Suprapubic skin (tissue), 4 donors: ENCODE data around the gene PCA3. TPM values are rescaled to one million over a fixed set of nuclear protein-coding genes. Genes with fewer than 3 reads are reported as not detected.
A peak's percentile ranks its signal among the peaks of the same experiment; 100 is the strongest.

Source experiments
- DNase-seq, 2 donors: peaks; one replicate each; pipeline ENCODE4 v3.0.0-alpha.2; 2019; ENCODE audit warnings: low spot score in 2 of 2
- H3K27ac ChIP-seq: fragments of 200-600 bp; sonication (generic); one replicate; pipeline ENCODE4 v1.5.1; 2019
- H3K27me3 ChIP-seq: fragments of 200-600 bp; sonication (generic); one replicate; pipeline ENCODE4 v1.5.1; 2019
- H3K36me3 ChIP-seq: fragments of 200-600 bp; sonication (generic); one replicate; pipeline ENCODE4 v1.5.1; 2019
- H3K4me1 ChIP-seq: fragments of 200-600 bp; sonication (generic); one replicate; pipeline ENCODE4 v1.5.1; 2019
- H3K4me3 ChIP-seq: fragments of 200-600 bp; sonication (generic); one replicate; pipeline ENCODE4 v1.5.1; 2019; ENCODE audit warnings: mild to moderate bottlenecking
- H3K9me3 ChIP-seq: fragments of 200-600 bp; sonication (generic); one replicate; pipeline ENCODE4 v1.5.1; 2019
- CTCF ChIP-seq, 2 donors: fragments of 200-600 bp in 1 of 2; fragments of 450-650 bp in 1 of 2; sonication (generic) in 1 of 2; IDR thresholded peaks; one replicate each; pipeline ENCODE4 v1.5.1; 2016 to 2019; ENCODE audit warnings: antibody characterized with exemption in 2 of 2, mild to moderate bottlenecking in 1 of 2, moderate library complexity in 1 of 2
- EP300 ChIP-seq: sonication (generic); formaldehyde crosslinking; IDR thresholded peaks from one replicate; pipeline ENCODE4 v1.6.1; 2017; ENCODE audit warnings: antibody characterized with exemption
- POLR2A ChIP-seq, 2 donors: fragments of 450-650 bp; IDR thresholded peaks; one replicate each; pipeline ENCODE4 v1.6.1; 2017; ENCODE audit warnings: antibody characterized with exemption in 2 of 2, mild to moderate bottlenecking in 2 of 2, moderate library complexity in 2 of 2
- POLR2AphosphoS5 ChIP-seq, 3 donors: sonication (generic); formaldehyde crosslinking; IDR thresholded peaks; one replicate each; pipeline ENCODE4 v1.6.1; 2017; ENCODE audit warnings: antibody characterized with exemption in 3 of 3
- WGBS: methylation state at CpG from one replicate; pipeline ENCODE4 v1.1.5; 2018; 5-methylcytosine and 5-hydroxymethylcytosine counted together
- total RNA-seq, 4 donors: library from RNA; depleted of rRNA; stranded (reverse); fragments of >200 nt; gene quantifications; one replicate each; pipeline ENCODE4 v1.1.0, GENCODE V29; 2016

PCA3 gene
- total RNA-seq, 4 donors from 2014 or later = 0.25 TPM; not detected in 3

- H3K4me1 ChIP-seq = no peaks in the 10 kb centered on the region
- no peaks in the 10 kb centered on the region for H3K36me3 ChIP-seq
- H3K4me3 ChIP-seq = no peak overlapping the region
- 85% methylated on average over 7 of the region's 7 CpGs for WGBS
- TF ChIP-seq EP300 (no peak), POLR2A (IDR thresholded peaks at IDR 0.05) (no peak), CTCF (IDR thresholded peaks at IDR 0.05) (no peak), POLR2AphosphoS5 (IDR thresholded peaks at IDR 0.05) (no peak)
- no peaks in the 10 kb centered on the region for H3K9me3 ChIP-seq
- no peak overlapping the region for H3K27ac ChIP-seq
- peaks cover 3% of the 10 kb centered on the region for H3K27me3 ChIP-seq
- DNase-seq = no peak
These were observed 39.5 kb downstream of the PCA3 start for GRCh38 chr9:76803762-76804161.

GRCh38 chr9:76808636-76809035 lies 44.4 kb downstream of the PCA3 start:
- Histone ChIP-seq H3K36me3 (no peaks in the 10 kb centered on the region), H3K27me3 (peaks cover 3% of the 10 kb centered on the region), H3K27ac (no peak overlapping the region), H3K4me1 (no peaks in the 10 kb centered on the region), H3K9me3 (no peaks in the 10 kb centered on the region), H3K4me3 (no peak overlapping the region)
- TF ChIP-seq POLR2A (IDR thresholded peaks at IDR 0.05) = no peak
- no peak for TF ChIP-seq POLR2AphosphoS5 (IDR thresholded peaks at IDR 0.05)
- TF ChIP-seq EP300 = no peak
- TF ChIP-seq CTCF (IDR thresholded peaks at IDR 0.05) = no peak
- DNase-seq = no peak
- 57% methylated on average over 5 of the region's 5 CpGs for WGBS

GRCh38 chr9:76810377-76810957 lies 46.2 kb downstream of the PCA3 start:
- Histone ChIP-seq H3K27ac (no peak overlapping the region), H3K27me3 (peaks cover 3% of the 10 kb centered on the region), H3K36me3 (no peaks in the 10 kb centered on the region), H3K4me3 (no peak overlapping the region), H3K4me1 (no peaks in the 10 kb centered on the region), H3K9me3 (no peaks in the 10 kb centered on the region)
- TF ChIP-seq POLR2A (IDR thresholded peaks at IDR 0.05) (no peak), EP300 (no peak), CTCF (IDR thresholded peaks at IDR 0.05) (peak; percentile 57 to 84), POLR2AphosphoS5 (IDR thresholded peaks at IDR 0.05) (no peak)
- 20% methylated on average over 2 of the region's 2 CpGs for WGBS
- no peak for DNase-seq

GRCh38 chr9:76812591-76812990 lies 48.4 kb downstream of the PCA3 start:
- 81% methylated on average over 6 of the region's 6 CpGs for WGBS
- H3K4me3 ChIP-seq = no peak overlapping the region
- H3K27ac ChIP-seq = no peak overlapping the region
- peaks cover under 1% of the 10 kb centered on the region for H3K4me1 ChIP-seq
- no peak for TF ChIP-seq POLR2A (IDR thresholded peaks at IDR 0.05)
- TF ChIP-seq POLR2AphosphoS5 (IDR thresholded peaks at IDR 0.05) = no peak
- TF ChIP-seq CTCF (IDR thresholded peaks at IDR 0.05) = no peak
- DNase-seq = no peak
- peaks cover 3% of the 10 kb centered on the region for H3K27me3 ChIP-seq
- no peaks in the 10 kb centered on the region for H3K36me3 ChIP-seq
- H3K9me3 ChIP-seq = no peaks in the 10 kb centered on the region

GRCh38 chr9:76817489-76817888 lies 53.3 kb downstream of the PCA3 start:
- Histone ChIP-seq H3K9me3 (no peaks in the 10 kb centered on the region), H3K27ac (peak overlapping the region; percentile 32), H3K4me1 (peaks cover 12% of the 10 kb centered on the region), H3K4me3 (no peak overlapping the region), H3K27me3 (no peaks in the 10 kb centered on the region), H3K36me3 (no peaks in the 10 kb centered on the region)
- no peak for DNase-seq
- TF ChIP-seq EP300 (no peak), POLR2AphosphoS5 (IDR thresholded peaks at IDR 0.05) (no peak), POLR2A (IDR thresholded peaks at IDR 0.05) (no peak), CTCF (IDR thresholded peaks at IDR 0.05) (no peak)
- WGBS = 100% methylated on average over 1 of the region's 1 CpG
